NCI-H1436 (cell line): ENCODE results near the gene RPS18.
"Not testable (repeated sequence)": the region's sequence is repeated elsewhere in the genome, so short reads cannot be mapped to it uniquely, and the experiment has no call there.

Source experiments
- DNase-seq: peaks from one replicate; lab custom pipeline; 2025; lab: John Stamatoyannopoulos, UW

Gene RPS18

GRCh38 chr6:33271468-33272274 lies at the start of gene RPS18, which contains the start of gene VPS52:
TSS of gene RPS18 (plus strand) at chr6:33272075. CDS start at chr6:33272120, 45 bp downstream.
TSS of gene VPS52 (minus strand) at chr6:33271876. CDS start at chr6:33271675, 201 bp downstream.
- peak; percentile 97 for DNase-seq

- DNase-seq, result not testable (repeated sequence)
Observed at GRCh38 chr6:33226503-33227120, 45.3 kb upstream of the RPS18 start.

GRCh38 chr6:33235221-33235634 lies 36.6 kb upstream of the RPS18 start:
- DNase-seq, result peak; percentile 55

- DNase-seq, result no peak
Observed at GRCh38 chr6:33236328-33236727, 35.5 kb upstream of the RPS18 start.

- DNase-seq, result no peak
Observed at GRCh38 chr6:33236852-33237251, 35.0 kb upstream of the RPS18 start.

GRCh38 chr6:33237741-33238140 lies 34.1 kb upstream of the RPS18 start:
- DNase-seq, result no peak

GRCh38 chr6:33241968-33242367 lies 29.9 kb upstream of the RPS18 start:
- no peak for DNase-seq

DNA sequence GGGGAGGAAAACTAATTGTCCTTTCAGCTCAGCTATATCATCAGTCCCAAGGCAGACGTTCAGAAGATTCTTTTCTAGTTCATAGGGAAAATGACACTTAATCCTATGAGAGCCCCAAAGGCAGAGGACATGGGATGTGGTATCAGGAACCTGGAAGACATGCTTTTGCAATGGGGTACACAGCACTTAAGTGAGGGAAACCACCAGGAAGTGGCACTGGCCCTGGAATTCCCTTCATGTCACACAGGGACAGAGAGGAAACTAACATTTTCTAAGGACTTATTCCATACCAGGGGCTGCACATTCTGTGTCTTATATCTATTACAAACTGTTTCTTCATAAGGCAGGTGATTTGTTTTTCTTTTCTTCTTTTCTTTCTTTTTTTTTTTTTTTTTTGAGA lies 28.4 kb upstream of the RPS18 start:
- no peak for DNase-seq

DNA sequence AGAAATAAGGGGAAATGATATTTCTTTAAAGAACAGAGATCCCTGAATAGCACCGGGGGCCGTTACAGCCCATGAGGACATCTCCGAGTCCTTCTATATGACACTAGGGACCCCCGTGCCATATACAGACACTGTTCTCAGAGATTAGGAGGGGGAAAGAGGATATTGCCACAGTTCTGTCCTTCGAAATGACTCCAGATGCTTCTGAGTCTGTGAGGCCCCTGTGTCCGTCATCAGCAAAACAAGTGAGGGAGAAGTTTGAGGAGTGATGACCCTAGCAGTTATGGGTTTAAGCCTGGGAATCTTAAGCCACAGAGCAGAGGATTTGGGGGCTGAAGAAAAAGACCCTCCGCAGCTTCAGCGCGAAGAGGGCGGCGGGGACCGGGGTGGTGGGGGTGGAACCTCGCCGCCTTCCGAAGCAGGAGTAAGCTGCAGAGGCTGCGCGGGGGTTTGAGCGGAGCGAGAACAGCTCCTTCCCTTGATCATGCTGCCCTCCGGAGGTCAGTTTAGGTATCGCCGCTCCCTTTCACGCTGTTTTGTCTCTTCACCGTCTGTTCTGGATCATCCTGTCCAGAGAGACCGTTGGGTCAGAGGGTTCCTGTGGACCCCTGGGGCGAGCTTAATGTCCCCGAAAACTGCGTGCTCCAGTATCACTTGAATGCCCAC lies 23.8 kb upstream of the RPS18 start:
- DNase-seq, result peak; percentile 79

DNA sequence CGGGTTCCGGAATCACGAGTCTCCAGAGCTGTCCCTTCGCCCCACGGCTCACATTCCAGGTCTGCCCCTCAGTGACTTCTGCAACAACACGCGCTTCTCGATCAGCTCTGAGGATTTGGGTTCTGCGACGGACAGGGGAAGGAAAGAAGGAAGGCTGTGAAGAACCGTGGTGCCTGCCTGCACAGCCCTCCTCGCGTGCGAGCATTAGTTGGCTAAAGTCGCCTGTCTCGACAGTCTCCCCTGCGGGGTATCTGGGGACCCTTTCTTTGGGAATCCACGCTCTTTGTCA lies 23.3 kb upstream of the RPS18 start:
- DNase-seq, result no peak

GRCh38 chr6:33248932-33249731 lies 22.7 kb upstream of the RPS18 start:
- DNase-seq, result peak; percentile 98

DNA sequence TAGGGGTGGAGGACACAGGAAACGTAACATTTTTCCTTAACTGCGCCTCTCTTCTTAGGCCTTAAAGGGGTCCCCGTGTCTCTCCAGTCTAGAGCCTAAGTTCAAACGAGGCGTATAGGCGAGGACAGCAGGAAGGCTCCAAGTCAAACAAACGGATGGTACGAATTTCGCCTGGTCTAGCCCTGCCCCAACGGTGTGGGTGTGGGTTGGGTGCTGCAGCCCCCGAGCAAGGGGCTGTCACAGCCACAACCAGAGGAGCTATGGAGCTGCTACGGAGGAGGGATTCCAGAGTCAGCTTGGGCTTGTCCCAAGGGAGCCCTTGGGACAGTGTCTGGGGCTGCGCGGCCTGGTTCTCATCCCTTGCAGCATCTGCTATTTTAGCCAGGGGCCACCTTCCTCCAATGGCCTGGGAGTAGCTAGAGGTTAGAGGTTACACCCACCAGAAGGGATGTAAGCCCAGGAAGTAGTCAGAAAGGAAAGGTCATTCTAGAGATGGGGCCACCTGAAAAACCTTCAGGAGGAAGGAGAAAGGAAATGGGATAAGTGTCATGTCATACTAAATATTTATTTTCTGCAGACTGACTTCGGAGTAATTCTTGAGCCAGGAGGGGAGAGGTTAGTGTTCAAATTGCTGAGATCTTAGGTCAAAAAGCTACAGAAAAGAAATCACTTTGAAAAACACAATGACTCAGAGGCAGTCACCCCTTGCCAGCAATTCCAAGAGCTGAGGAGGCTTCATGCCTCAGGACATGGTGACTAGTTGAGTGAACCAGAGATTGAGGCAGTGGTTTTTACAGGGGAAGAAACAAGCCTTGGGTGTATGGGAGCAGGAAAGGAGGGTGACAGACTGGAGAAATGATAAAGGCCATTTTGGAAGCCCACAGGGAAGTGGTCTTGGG lies 21.9 kb upstream of the RPS18 start:
- no peak for DNase-seq

GRCh38 chr6:33250731-33251130 lies 21.1 kb upstream of the RPS18 start:
- no peak for DNase-seq

DNA sequence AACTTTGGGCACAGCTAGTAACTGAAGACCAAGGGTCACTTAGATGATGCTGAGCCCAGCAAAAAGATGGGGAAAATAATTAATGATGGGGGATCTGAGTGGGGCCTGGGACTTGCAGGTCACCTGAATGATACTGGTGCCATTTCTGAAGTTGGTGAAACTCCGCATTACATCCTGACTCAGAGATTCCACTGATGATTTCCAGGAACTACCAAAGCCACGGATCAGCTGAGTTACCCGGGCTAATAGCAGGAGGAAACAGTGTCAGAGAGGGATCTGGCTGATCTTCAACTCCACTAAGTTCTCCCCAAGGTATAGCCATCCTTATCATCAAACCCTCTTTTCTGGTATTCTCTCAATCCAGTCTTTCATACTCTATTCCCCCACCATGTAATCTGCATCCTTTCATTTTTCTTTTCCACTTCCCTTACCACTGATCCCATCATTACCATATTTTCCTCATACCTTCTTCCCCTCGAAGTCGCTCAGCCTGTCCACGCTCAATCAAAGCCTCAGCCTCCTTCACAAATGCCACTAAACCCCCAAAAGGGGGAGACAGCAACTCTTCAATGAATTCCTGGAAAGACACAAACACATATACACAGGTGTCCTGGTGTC lies 20.4 kb upstream of the RPS18 start:
- no peak for DNase-seq

DNA sequence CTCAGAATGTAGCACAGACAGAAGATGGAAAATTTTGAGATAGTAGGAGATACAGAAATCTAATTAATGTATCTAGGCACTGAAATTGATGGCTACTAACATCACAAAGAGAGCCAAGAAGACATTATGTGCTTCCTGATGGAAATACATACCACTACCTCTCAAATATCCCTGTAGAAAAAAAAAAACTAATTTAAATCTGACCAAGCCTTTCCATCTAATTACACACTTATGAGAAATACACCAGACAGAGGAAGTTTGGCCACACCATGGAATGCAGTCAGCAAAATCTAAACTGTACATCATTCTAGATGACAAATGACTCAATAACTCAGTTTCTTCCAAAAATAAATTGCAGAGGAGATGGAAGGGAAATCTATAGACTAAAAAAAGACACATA lies 19.1 kb upstream of the RPS18 start:
- DNase-seq, result no peak

- DNase-seq, result no peak
Observed at GRCh38 chr6:33254591-33254990, 17.3 kb upstream of the RPS18 start.

GRCh38 chr6:33259032-33259431 lies 12.8 kb upstream of the RPS18 start:
- no peak for DNase-seq

DNA sequence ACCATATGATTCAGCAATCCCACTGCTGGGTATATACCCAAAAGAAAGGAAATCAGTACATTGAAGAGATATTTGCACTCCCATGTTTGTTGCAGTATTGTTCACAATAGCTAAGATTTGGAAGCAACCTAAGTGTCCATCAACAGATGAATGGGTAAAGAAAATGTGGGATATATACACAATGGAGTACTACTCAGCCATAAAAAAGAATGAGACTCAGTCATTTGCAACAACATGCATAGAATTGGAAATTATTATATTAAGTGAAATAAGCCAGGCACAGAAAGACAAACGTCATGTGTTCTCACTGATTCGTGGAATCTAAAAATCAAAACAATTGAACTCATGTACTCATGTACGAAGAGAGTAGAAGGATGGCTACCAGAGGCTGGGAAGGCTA lies 9.4 kb upstream of the RPS18 start:
- not testable (repeated sequence) for DNase-seq

GRCh38 chr6:33264015-33264414 lies 7.9 kb upstream of the RPS18 start:
- no peak for DNase-seq

GRCh38 chr6:33271117-33271467 lies 783 bp upstream of the RPS18 start:
- DNase-seq, result no peak
